Common myeloid progenitor, CD34-positive (primary cell): Measurements from ENCODE around the gene IL1RN.

ENCODE experiments used
- CTCF ChIA-PET: fragments of 350-600 bp; sonication (Branson Sonifier 250); formaldehyde crosslinking; loops from one replicate; lab custom pipeline; 2021; ENCODE audit warnings: antibody characterized with exemption; lab: Charles Lee
- POLR2A ChIA-PET: fragments of 350-600 bp; sonication (Branson Sonifier 250); formaldehyde crosslinking; loops from one replicate; lab custom pipeline; 2021; ENCODE audit warnings: antibody characterized with exemption; lab: Charles Lee
- DNase-seq, 3 donors: peaks; one replicate each; pipeline versions ENCODE4 v3.0.0 to v3.0.0-alpha.2; 2013
- H3K27ac ChIP-seq, 2 experiments: 1 replicate in 1 of 2; 2 replicates in 1 of 2; pipeline ENCODE4 v1.7.0; 2013; ENCODE audit warnings: inconsistent platforms in 2 of 2, low read length in 2 of 2, mild to moderate bottlenecking in 2 of 2, low read depth in 1 of 2, moderate library complexity in 1 of 2; ENCODE audit not compliant: severe bottlenecking in 2 of 2, insufficient read depth in 1 of 2, poor library complexity in 1 of 2
- H3K27me3 ChIP-seq, 5 experiments: replicated peaks in 2 of 5; 1 replicate in 3 of 5; 2 replicates in 2 of 5; pipeline versions ENCODE4 v1.6.1 to v1.7.0; 2013; ENCODE audit warnings: low read length in 4 of 5, mild to moderate bottlenecking in 2 of 5, moderate library complexity in 2 of 5, inconsistent platforms in 1 of 5; ENCODE audit not compliant: insufficient read depth in 5 of 5, control insufficient read depth in 4 of 5
- H3K36me3 ChIP-seq, 4 experiments: 1 replicate in 2 of 4; 2 replicates in 2 of 4; pipeline versions ENCODE4 v1.6.1 to v1.7.0; 2013; ENCODE audit warnings: low read length in 3 of 4, control low read depth in 1 of 4, mild to moderate bottlenecking in 1 of 4; ENCODE audit not compliant: control insufficient read depth in 4 of 4, insufficient read depth in 4 of 4
- H3K4me1 ChIP-seq, 4 experiments: 1 replicate in 3 of 4; 2 replicates in 1 of 4; pipeline versions ENCODE4 v1.6.1 to v1.7.1; 2013; ENCODE audit warnings: low read length in 3 of 4, mild to moderate bottlenecking in 3 of 4, control low read depth in 1 of 4, inconsistent platforms in 1 of 4, moderate library complexity in 1 of 4; ENCODE audit not compliant: control insufficient read depth in 4 of 4, insufficient read depth in 4 of 4; ENCODE audit errors: control extremely low read depth in 1 of 4
- H3K4me3 ChIP-seq, 7 experiments: 1 replicate in 4 of 7; 2 replicates in 3 of 7; pipeline versions ENCODE4 v1.5.1 to v1.7.0; 2013; ENCODE audit warnings: mild to moderate bottlenecking in 7 of 7, low read length in 6 of 7, moderate library complexity in 6 of 7, inconsistent platforms in 2 of 7, low read depth in 2 of 7, control low read depth in 1 of 7; ENCODE audit not compliant: insufficient read depth in 4 of 7, control insufficient read depth in 1 of 7; ENCODE audit errors: extremely low read depth in 1 of 7
- H3K9me3 ChIP-seq, 5 experiments: 1 replicate in 4 of 5; 2 replicates in 1 of 5; pipeline versions ENCODE4 v1.6.1 to v1.7.1; 2013; ENCODE audit warnings: low read length in 4 of 5, mild to moderate bottlenecking in 2 of 5, inconsistent platforms in 1 of 5, low read depth in 1 of 5, moderate library complexity in 1 of 5; ENCODE audit not compliant: control insufficient read depth in 4 of 5, insufficient read depth in 2 of 5; ENCODE audit errors: control extremely low read depth in 1 of 5
- WGBS: methylation state at CpG from one replicate; pipeline ENCODE4 v1.1.5; 2013; ENCODE audit not compliant: insufficient coverage; 5-methylcytosine and 5-hydroxymethylcytosine counted together

IL1RN gene

DNA sequence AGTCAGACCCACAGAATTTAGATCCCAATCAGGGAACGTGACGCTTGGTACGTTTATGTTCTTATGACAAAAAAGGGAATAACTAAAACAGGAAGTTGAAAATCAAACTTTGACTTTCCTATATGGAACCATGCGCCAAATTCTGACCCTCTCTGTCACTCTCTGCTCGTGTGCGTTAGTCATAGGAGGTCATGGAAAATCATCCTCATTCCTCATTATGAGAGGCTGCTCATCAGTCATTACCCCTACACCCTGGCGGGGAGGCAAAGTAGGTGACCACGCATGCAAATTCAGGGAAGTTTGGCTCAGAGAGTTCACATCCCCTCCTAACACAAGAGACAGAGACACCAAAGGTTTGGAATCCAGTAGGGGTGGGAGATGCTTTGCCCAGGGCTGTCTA lies 44.1 kb upstream of the IL1RN start:
- Histone ChIP-seq H3K27ac (no peak overlapping the region), H3K4me3 (no peak overlapping the region), H3K27me3 (no peaks in the 10 kb centered on the region), H3K36me3 (no peaks in the 10 kb centered on the region), H3K4me1 (no peaks in the 10 kb centered on the region), H3K9me3 (no peaks in the 10 kb centered on the region)
- peak in 2 of 3 donors; percentile 26 to 46 for DNase-seq
- POLR2A ChIA-PET = no interaction called here
- WGBS = no CpG with 5 or more reads among the region's 8 CpGs
- CTCF ChIA-PET = interaction anchor here (1.3 to 10.6 kb wide), 7 partner anchors 10 to 118 kb away, joined by 3 to 127 read pairs (median 4); no protein-coding TSS in a partner anchor

DNA sequence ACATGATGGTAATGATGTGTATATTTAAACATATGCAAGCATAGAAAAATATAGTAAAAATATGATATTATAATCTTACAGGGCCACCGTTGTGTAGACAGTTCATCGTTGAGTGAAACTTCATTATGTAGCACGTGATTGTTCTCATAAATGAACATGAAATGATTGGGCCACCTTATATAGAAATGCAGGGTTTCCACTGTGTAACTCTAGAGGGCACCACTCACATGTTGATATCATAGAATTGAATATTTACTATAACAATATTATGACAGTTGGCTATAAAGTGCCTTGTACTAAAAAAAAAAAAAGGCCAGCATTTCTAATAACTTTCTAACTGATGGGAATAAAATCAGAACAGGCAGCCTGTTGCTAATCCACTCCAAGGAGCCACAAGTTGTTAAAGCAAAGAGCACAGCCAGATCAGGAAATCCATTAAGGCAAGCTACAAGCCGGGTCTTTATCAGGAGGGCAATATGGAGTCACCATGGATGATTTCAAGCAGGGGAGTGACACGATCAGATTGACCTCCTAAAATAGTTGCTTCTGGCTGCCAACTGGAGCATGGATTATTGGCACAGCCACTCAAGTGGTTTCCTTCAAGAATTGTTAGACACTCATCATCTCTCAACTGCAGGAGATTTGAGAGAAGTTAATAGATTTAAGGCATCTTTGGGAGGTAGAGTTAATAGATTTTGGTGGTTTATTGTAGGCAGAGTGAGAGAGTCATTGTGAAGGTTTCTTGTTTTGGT lies 43.0 kb upstream of the IL1RN start:
- Histone ChIP-seq H3K27me3 (no peaks in the 10 kb centered on the region), H3K4me1 (no peaks in the 10 kb centered on the region), H3K27ac (no peak overlapping the region), H3K36me3 (no peaks in the 10 kb centered on the region), H3K9me3 (no peaks in the 10 kb centered on the region), H3K4me3 (no peak overlapping the region)
- ChIA-PET POLR2A (interaction anchor here (0.6 kb wide), 1 partner anchor 115 kb away, joined by 3 read pairs; no protein-coding TSS in a partner anchor), CTCF (interaction anchor here (0.7 to 10.6 kb wide), 6 partner anchors 17 to 112 kb away, joined by 3 to 127 read pairs (median 3); no protein-coding TSS in a partner anchor)
- 70% methylated on average over 2 of the region's 5 CpGs for WGBS
- DNase-seq = peak; percentile 36 to 69 (median 67)

DNA sequence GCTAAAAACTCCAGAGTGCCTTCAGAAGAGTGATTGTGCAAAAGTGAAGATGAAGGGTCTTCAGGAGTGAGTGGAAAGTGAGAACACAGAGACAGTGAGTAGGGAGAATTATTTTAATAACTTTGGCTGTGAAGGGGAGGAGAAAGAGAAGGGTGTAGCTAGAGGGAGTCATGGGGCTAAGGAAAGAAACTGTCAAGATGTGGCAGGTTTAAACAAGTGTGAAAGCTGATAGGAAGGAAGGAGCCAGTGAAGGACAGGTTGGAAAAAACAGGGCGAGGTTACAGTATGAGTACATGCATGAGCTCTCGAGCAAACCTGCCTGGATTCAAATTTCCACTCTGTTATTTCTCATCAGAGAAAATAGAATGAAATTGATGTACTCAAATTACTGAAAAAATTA lies 41.9 kb upstream of the IL1RN start:
- no peaks in the 10 kb centered on the region for H3K9me3 ChIP-seq
- no peaks in the 10 kb centered on the region for H3K36me3 ChIP-seq
- DNase-seq = no peak
- no CpG with 5 or more reads among the region's 2 CpGs for WGBS
- peaks cover 0 to 10% (median under 1%) of the 10 kb centered on the region in 4 experiments for H3K4me1 ChIP-seq
- POLR2A ChIA-PET = no interaction called here
- H3K4me3 ChIP-seq = no peak overlapping the region
- H3K27ac ChIP-seq = no peak overlapping the region
- H3K27me3 ChIP-seq = no peaks in the 10 kb centered on the region
- CTCF ChIA-PET = interaction anchor here (0.7 to 10.6 kb wide), 5 partner anchors 20 to 89 kb away, joined by 3 to 127 read pairs (median 3); no protein-coding TSS in a partner anchor

DNA sequence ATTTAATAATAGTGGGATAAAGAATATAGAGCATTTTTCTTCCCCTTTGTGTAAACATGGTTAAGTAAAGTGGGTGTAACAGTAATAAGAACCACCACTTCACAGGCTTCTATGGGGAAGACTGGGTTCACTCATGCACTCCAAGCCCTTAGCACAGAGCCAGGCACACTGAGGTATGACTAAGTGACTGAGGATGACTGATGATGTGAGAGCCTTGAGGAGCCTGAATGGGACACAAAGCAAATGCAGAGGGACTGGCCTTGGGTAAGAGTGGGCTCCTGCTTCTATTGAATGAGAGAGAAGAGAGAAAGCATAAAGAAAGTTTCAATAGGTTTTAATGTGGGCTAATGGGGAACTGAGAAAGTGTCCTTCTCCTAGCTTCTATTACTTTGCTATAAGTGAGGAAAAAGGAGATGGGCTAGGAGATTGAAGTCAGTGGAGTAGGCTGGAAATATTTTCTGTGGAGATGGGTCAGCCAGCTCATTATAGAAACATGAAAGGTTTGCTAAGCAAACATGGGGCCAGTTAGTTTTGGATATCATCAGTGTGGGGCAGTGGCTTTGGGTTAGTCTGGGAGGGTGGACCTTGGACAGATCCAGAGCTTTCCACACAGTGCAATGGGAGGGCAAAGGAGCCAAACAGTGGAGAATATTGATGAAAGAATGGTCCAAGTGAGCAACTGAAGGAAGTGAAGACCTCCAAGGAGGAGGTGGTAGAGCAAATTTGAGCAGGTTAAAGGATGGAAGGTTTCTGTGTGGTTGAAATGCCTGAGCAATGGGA lies 39.0 kb upstream of the IL1RN start:
- ChIA-PET POLR2A (no interaction called here), CTCF (interaction anchor here (0.7 to 2.6 kb wide), 5 partner anchors 8 to 111 kb away, joined by 3 to 11 read pairs (median 4); no protein-coding TSS in a partner anchor)
- Histone ChIP-seq H3K9me3 (no peaks in the 10 kb centered on the region), H3K36me3 (no peaks in the 10 kb centered on the region), H3K4me1 (peaks cover 0 to 11% (median under 1%) of the 10 kb centered on the region in 4 experiments), H3K27me3 (no peaks in the 10 kb centered on the region), H3K4me3 (no peak overlapping the region), H3K27ac (no peak overlapping the region)
- DNase-seq = no peak

DNA sequence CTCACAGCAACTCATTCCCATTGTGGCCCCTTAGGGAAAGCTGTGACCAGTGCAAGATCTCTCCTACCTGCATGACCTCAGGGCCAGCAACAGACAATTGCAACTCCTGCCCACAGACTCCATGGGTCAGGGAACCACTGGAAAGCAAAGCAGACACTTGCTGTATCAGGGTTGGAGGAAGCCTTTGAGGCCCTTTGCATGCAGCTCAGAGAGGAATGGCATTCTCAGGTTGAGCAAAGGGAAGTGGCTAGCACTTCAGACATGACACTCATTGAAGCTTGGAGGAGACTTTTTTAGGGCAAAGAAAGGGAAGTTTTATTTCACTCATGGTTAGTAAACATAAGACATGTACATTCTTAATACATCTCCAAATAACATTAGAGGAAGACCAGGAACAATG lies 37.5 kb upstream of the IL1RN start:
- DNase-seq = peak in 2 of 3 donors; percentile 22 to 26
- H3K4me1 ChIP-seq = peaks cover 0 to 11% (median under 1%) of the 10 kb centered on the region in 4 experiments
- H3K4me3 ChIP-seq = no peak overlapping the region
- no peaks in the 10 kb centered on the region for H3K27me3 ChIP-seq
- no peaks in the 10 kb centered on the region for H3K36me3 ChIP-seq
- peaks cover 0 to 2% (median 0%) of the 10 kb centered on the region in 5 experiments for H3K9me3 ChIP-seq
- no peak overlapping the region for H3K27ac ChIP-seq
- CTCF ChIA-PET = interaction anchor here (1.1 to 2.6 kb wide), 3 partner anchors 10 to 109 kb away, joined by 3 to 11 read pairs (median 8); partner anchors contain the start of gene IL36RN
- POLR2A ChIA-PET = no interaction called here

DNA sequence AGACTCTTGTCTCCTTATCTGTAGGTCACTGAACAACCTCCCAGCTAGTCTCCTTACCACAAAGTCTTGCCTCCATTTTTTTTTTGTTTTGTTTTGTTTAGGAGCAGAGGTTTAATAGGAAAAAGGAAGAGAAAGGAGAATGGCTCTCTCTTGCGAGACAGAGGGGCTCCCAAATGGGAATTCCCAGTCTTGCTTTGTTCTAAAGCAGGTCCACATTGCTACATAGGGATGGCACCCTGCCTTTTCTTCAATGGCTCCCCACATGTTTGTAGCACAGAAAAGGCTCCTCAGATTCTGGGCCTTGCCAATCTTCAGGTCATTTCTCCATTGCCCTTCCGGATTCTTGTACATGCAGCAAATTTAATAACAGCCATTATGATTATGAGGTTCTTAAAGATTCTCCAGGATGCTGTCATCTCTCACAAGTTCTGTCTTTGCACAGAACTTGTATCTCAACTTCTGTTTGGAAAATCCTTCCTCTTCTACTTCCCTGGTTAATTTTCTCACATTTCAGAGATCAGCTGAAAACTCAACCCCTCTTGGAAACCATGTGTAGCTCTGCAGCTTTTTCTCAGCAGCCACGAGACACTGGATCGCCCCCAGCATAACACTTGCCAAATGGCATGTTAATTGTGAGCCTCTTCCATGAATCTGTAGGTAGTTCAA lies 36.0 kb upstream of the IL1RN start:
- no peaks in the 10 kb centered on the region for H3K27me3 ChIP-seq
- ChIA-PET CTCF (no interaction called here), POLR2A (no interaction called here)
- 100% methylated on average over 4 of the region's 4 CpGs for WGBS
- H3K27ac ChIP-seq = no peak overlapping the region
- DNase-seq = no peak
- peaks cover 0 to 11% (median under 1%) of the 10 kb centered on the region in 4 experiments for H3K4me1 ChIP-seq
- no peak overlapping the region for H3K4me3 ChIP-seq
- H3K9me3 ChIP-seq = peaks cover 0 to 6% (median 0%) of the 10 kb centered on the region in 5 experiments
- H3K36me3 ChIP-seq = no peaks in the 10 kb centered on the region
